K562 (cell line): ENCODE data around the gene PUM2. TPM values are rescaled to one million over a fixed set of nuclear protein-coding genes. Genes with fewer than 3 reads are reported as not detected.

Experiments used
- CEBPG ChIP-seq, 3 experiments: fragments of 200-800 bp in 1 of 3; sonication (Bioruptor generic) in 1 of 3; sonication (generic) in 1 of 3; formaldehyde crosslinking in 1 of 3; IDR thresholded peaks in 2 of 3; conservative IDR thresholded peaks in 1 of 3; 2 replicates each; pipeline versions ENCODE4 v1.6.1 to v1.8.0; 2016 to 2022; ENCODE audit warnings: missing compliant biosample characterization in 2 of 3, missing genetic modification characterization in 2 of 3, mild to moderate bottlenecking in 1 of 3, missing genetic modification reagents in 1 of 3
- EZH2 ChIP-seq: IDR thresholded peaks from 2 replicates; pipeline ENCODE4 v1.6.1; 2012; ENCODE audit warnings: low read depth, mild to moderate bottlenecking, inconsistent platforms, low read length, borderline replicate concordance
- FOXA3 ChIP-seq, 2 experiments: fragments of 450-650 bp in 1 of 2; sonication (generic) in 1 of 2; formaldehyde crosslinking; IDR thresholded peaks in 1 of 2; conservative IDR thresholded peaks in 1 of 2; 2 replicates each; pipeline versions ENCODE4 v1.4.0 to v1.8.0; 2020 to 2022; ENCODE audit warnings: mild to moderate bottlenecking in 2 of 2, missing genetic modification reagents in 1 of 2
- HDAC6 ChIP-seq: IDR thresholded peaks from 2 replicates; pipeline ENCODE4 v1.6.1; 2012; ENCODE audit warnings: low read depth, mild to moderate bottlenecking, control low read depth, inconsistent platforms, low read length, moderate library complexity
- HDAC8 ChIP-seq: fragments of 450-650 bp; IDR thresholded peaks from 2 replicates; pipeline ENCODE4 v1.6.1; 2016; ENCODE audit warnings: mild to moderate bottlenecking, missing genetic modification characterization, moderate library complexity, missing compliant biosample characterization
- JUND ChIP-seq, 2 experiments: IDR thresholded peaks; 2 replicates in 1 of 2; 3 replicates in 1 of 2; pipeline ENCODE4 v1.6.1; 2011; ENCODE audit warnings: borderline replicate concordance in 2 of 2, low read depth in 2 of 2, low read length in 2 of 2, improper control_type of control experiment in 1 of 2, missing biosample characterization in 1 of 2, missing genetic modification characterization in 1 of 2, missing genetic modification reagents in 1 of 2
- KHSRP ChIP-seq: fragments of 450-650 bp; IDR thresholded peaks from 2 replicates; pipeline ENCODE4 v1.6.1; 2017
- MCM7 ChIP-seq, 2 experiments: fragments of 450-650 bp; IDR thresholded peaks; 2 replicates each; pipeline ENCODE4 v1.6.1; 2016 to 2018
- MYC ChIP-seq, 2 experiments: fragments of 250-450 bp in 1 of 2; sonication (Bioruptor Pico) in 1 of 2; IDR thresholded peaks; 2 replicates each; pipeline versions ENCODE4 v1.5.1 to v1.6.1; 2012 to 2021; ENCODE audit warnings: low read depth in 2 of 2, borderline replicate concordance in 1 of 2, improper control_type of control experiment in 1 of 2, low read length in 1 of 2, mild to moderate bottlenecking in 1 of 2, moderate library complexity in 1 of 2
- NBN ChIP-seq: fragments of 450-650 bp; IDR thresholded peaks from 2 replicates; pipeline ENCODE4 v1.6.1; 2016; ENCODE audit warnings: low read depth, mild to moderate bottlenecking
- SIN3B ChIP-seq: fragments of 450-650 bp; IDR thresholded peaks from 2 replicates; pipeline ENCODE4 v1.6.1; 2017; ENCODE audit warnings: low read depth, mild to moderate bottlenecking, moderate library complexity
- ZKSCAN1 ChIP-seq: fragments of 150-350 bp; IDR thresholded peaks from 2 replicates; pipeline ENCODE4 v1.6.1; 2016; ENCODE audit warnings: low read depth, low read length
- ZNF133 ChIP-seq: fragments of 250-450 bp; sonication (Bioruptor Pico); IDR thresholded peaks from 2 replicates; pipeline ENCODE4 v1.4.0; 2020; ENCODE audit warnings: mild to moderate bottlenecking
- ZNF282 ChIP-seq: sonication (generic); formaldehyde crosslinking; IDR thresholded peaks from 2 replicates; pipeline ENCODE4 v1.8.1; 2023; ENCODE audit warnings: missing genetic modification reagents
- polyA plus RNA-seq, 8 experiments: library from polyadenylated mRNA; depleted of rRNA in 4 of 8; stranded (reverse) in 5 of 8; unstranded in 3 of 8; fragments of >200 nt; fragmentation: Nextera tagmentation in 2 of 8; fragmentation: Illumina TruSeq in 1 of 8; extraction: Ambion mirVana in 2 of 8; extraction: Trizol in 1 of 8; gene quantifications; 2 replicates each; pipeline versions ENCODE4 v1.2.1 to v1.2.3, GENCODE V29; 2011 to 2014; ENCODE audit warnings: inconsistent platforms in 1 of 8, missing spikeins in 1 of 8
- total RNA-seq, 7 experiments: library from RNA; depleted of rRNA in 6 of 7; stranded (reverse); fragments of >200 nt in 6 of 7; fragmentation: Illumina TruSeq in 2 of 7; extraction: Trizol in 2 of 7; gene quantifications; 2 replicates each; pipeline versions ENCODE4 v1.2.1 to v1.2.3, GENCODE V29; 2011 to 2021; ENCODE audit warnings: low replicate concordance in 1 of 7
- TF ChIP-seq, protein P1 (sequence below), 3 experiments: IDR thresholded peaks in 2 of 3; conservative IDR thresholded peaks in 1 of 3; 2 replicates each; pipeline ENCODE4 v1.5.1; 2011 to 2012; ENCODE audit warnings: low read length in 3 of 3, mild to moderate bottlenecking in 3 of 3, control low read depth in 2 of 3, improper control_type of control experiment in 1 of 3, inconsistent platforms in 1 of 3, low read depth in 1 of 3, mixed read lengths in 1 of 3, moderate library complexity in 1 of 3; ENCODE audit not compliant: insufficient read depth in 2 of 3
- TF ChIP-seq, protein P2 (sequence below): fragments of 250-450 bp; sonication (Bioruptor Pico); IDR thresholded peaks from 2 replicates; pipeline ENCODE4 v1.5.0; 2020; ENCODE audit warnings: mild to moderate bottlenecking, borderline replicate concordance
- TF ChIP-seq, protein P3 (sequence below): fragments of 250-450 bp; sonication (Bioruptor Pico); IDR thresholded peaks from 2 replicates; pipeline ENCODE4 v1.4.0; 2020; ENCODE audit warnings: mild to moderate bottlenecking, moderate library complexity
- TF ChIP-seq, protein P4 (sequence below): sonication (generic); formaldehyde crosslinking; IDR thresholded peaks from 2 replicates; pipeline ENCODE4 v1.8.1; 2022; ENCODE audit warnings: missing genetic modification reagents

The PUM2 gene
- total and polyA plus RNA-seq, 9 of the 15 experiments (the other 6 are each of a cell fraction or from before 2014, with no cell fraction given): 13.4 to 61.9 (median 28.3) TPM

DNA sequence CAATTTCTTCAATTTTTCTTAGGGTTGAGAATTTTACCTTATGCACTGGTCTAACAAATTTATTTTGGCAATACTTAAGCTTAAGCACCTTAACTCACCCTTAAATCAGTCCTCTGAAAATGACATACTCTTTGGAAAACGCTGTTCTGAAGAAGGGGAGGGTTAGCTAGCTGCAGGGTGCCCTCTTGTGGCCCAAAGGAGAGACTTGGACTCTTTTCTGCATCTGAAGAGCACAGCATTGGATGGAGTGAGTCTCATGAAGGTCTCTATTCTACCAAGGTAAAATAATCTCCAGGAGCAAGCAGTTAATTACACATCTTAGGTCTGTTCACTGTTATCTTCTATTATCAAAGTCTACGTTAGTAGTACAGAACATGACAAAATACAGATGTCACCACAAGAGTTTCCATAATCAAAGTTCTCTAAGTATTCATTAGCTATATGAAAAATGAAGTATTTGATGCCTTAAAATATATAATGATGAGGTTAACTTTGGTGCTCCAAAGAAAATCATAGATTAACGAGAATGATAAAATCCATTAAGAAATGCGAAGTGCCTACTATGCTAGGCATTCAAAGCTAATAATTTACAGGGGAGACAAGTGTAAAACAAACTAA lies 24.4 kb downstream of the PUM2 start (continued):
- TF ChIP-seq HDAC6 (no peak), MCM7 (IDR thresholded peaks at IDR 0.05) (no peak), NBN (no peak), KHSRP (no peak), ZKSCAN1 (no peak), ZNF282 (CRISPR knock-in tag) (no peak), MYC (IDR thresholded peaks at IDR 0.05; ENCODE audit: low read depth, low read length) (no peak), MYC (CRISPR knock-in tag; IDR thresholded peaks at IDR 0.05; ENCODE audit: borderline replicate concordance, low read depth) (no peak), JUND (IDR thresholded peaks at IDR 0.05; ENCODE audit: borderline replicate concordance, low read depth, low read length) (peak; percentile 38; the same call in 1 of the 2 replicates), JUND (tag; IDR thresholded peaks at IDR 0.05; ENCODE audit: borderline replicate concordance, low read depth, low read length) (no peak), HDAC8 (tag) (no peak), FOXA3 (CRISPR knock-in tag; conservative IDR thresholded peaks at IDR 0.05 in 1 of 2, IDR thresholded peaks at IDR 0.05 in 1 of 2) (no peak), CEBPG (CRISPR knock-in tag; IDR thresholded peaks at IDR 0.05) (no peak), CEBPG (tag; conservative IDR thresholded peaks at IDR 0.05 in 1 of 2, IDR thresholded peaks at IDR 0.05 in 1 of 2) (no peak), ZNF133 (CRISPR knock-in tag) (no peak), SIN3B (no peak), EZH2 (no peak)
- TF ChIP-seq, protein P1, sequence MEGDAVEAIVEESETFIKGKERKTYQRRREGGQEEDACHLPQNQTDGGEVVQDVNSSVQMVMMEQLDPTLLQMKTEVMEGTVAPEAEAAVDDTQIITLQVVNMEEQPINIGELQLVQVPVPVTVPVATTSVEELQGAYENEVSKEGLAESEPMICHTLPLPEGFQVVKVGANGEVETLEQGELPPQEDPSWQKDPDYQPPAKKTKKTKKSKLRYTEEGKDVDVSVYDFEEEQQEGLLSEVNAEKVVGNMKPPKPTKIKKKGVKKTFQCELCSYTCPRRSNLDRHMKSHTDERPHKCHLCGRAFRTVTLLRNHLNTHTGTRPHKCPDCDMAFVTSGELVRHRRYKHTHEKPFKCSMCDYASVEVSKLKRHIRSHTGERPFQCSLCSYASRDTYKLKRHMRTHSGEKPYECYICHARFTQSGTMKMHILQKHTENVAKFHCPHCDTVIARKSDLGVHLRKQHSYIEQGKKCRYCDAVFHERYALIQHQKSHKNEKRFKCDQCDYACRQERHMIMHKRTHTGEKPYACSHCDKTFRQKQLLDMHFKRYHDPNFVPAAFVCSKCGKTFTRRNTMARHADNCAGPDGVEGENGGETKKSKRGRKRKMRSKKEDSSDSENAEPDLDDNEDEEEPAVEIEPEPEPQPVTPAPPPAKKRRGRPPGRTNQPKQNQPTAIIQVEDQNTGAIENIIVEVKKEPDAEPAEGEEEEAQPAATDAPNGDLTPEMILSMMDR (IDR thresholded peaks at IDR 0.05 in 2 of 3, conservative IDR thresholded peaks at IDR 0.05 in 1 of 3; ENCODE audit: insufficient read depth in 2 of 3, low read depth in 1 of 3, low read length in 3 of 3): peak; percentile 63 to 74 (median 66)
- TF ChIP-seq, protein P2, sequence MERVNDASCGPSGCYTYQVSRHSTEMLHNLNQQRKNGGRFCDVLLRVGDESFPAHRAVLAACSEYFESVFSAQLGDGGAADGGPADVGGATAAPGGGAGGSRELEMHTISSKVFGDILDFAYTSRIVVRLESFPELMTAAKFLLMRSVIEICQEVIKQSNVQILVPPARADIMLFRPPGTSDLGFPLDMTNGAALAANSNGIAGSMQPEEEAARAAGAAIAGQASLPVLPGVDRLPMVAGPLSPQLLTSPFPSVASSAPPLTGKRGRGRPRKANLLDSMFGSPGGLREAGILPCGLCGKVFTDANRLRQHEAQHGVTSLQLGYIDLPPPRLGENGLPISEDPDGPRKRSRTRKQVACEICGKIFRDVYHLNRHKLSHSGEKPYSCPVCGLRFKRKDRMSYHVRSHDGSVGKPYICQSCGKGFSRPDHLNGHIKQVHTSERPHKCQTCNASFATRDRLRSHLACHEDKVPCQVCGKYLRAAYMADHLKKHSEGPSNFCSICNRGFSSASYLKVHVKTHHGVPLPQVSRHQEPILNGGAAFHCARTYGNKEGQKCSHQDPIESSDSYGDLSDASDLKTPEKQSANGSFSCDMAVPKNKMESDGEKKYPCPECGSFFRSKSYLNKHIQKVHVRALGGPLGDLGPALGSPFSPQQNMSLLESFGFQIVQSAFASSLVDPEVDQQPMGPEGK (CRISPR knock-in tag): no peak
- TF ChIP-seq, protein P3, sequence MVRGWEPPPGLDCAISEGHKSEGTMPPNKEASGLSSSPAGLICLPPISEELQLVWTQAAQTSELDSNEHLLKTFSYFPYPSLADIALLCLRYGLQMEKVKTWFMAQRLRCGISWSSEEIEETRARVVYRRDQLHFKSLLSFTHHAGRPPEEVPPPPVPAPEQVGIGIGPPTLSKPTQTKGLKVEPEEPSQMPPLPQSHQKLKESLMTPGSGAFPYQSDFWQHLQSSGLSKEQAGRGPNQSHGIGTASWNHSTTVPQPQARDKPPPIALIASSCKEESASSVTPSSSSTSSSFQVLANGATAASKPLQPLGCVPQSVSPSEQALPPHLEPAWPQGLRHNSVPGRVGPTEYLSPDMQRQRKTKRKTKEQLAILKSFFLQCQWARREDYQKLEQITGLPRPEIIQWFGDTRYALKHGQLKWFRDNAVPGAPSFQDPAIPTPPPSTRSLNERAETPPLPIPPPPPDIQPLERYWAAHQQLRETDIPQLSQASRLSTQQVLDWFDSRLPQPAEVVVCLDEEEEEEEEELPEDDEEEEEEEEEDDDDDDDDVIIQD (CRISPR knock-in tag): no peak
- TF ChIP-seq, protein P4, sequence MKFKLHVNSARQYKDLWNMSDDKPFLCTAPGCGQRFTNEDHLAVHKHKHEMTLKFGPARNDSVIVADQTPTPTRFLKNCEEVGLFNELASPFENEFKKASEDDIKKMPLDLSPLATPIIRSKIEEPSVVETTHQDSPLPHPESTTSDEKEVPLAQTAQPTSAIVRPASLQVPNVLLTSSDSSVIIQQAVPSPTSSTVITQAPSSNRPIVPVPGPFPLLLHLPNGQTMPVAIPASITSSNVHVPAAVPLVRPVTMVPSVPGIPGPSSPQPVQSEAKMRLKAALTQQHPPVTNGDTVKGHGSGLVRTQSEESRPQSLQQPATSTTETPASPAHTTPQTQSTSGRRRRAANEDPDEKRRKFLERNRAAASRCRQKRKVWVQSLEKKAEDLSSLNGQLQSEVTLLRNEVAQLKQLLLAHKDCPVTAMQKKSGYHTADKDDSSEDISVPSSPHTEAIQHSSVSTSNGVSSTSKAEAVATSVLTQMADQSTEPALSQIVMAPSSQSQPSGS (CRISPR knock-in tag): no peak
